Ramos (cell line): Measurements from ENCODE around the gene INHA.

Experiments used
- in situ Hi-C: fragments of 300-500 bp; cut with MboI; formaldehyde crosslinking; loops from one replicate; pipeline ENCODE4 v1.14.3; 2022; ENCODE audit warnings: low sequenced_read_pairs; ENCODE audit not compliant: unreplicated experiment

The INHA gene

DNA sequence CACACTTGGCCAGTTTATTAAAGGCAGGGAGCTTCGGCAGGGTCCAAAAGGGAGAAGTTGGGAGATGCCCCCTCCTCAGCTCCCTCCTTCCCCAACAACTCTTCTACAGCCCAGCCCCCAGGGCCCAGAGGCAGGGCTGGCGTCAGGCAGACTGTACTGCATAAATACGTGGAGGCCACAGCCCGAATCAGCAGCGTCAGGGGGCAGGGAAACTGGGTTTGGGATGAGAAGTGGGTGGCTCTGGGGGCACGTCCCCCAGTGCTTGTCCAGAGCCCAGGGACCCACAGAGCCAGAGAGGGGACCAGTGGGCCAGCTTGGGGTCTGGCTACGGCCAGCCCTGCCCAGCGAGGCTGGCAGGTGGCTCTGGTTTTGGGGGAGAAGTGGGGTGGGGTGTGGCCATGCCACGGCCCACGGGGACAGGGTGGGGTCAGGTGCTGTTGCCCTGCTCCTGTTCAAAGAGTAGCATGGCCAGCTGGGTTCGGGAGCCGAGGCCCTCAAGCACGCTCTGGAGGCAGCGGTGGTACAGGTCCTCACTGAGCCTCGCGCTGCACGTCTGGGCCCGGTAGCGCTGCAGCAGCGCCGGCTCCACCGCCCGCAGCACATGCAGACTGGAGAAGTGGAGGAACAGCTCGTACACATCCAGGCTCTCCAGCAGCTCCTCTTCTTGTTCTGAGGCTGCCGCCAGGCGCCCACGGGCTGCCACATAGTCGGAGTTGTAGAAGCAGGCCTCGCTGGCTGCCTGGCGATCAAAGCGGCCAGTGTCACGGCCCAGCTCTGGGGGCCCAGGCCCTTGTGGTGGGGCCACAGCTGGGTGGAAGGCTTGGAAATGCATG lies 32.9 kb upstream of the INHA start:
- in situ Hi-C loops: loop anchor here (10.0 kb wide), 1 partner anchor 134 kb away; no protein-coding TSS in a partner anchor

DNA sequence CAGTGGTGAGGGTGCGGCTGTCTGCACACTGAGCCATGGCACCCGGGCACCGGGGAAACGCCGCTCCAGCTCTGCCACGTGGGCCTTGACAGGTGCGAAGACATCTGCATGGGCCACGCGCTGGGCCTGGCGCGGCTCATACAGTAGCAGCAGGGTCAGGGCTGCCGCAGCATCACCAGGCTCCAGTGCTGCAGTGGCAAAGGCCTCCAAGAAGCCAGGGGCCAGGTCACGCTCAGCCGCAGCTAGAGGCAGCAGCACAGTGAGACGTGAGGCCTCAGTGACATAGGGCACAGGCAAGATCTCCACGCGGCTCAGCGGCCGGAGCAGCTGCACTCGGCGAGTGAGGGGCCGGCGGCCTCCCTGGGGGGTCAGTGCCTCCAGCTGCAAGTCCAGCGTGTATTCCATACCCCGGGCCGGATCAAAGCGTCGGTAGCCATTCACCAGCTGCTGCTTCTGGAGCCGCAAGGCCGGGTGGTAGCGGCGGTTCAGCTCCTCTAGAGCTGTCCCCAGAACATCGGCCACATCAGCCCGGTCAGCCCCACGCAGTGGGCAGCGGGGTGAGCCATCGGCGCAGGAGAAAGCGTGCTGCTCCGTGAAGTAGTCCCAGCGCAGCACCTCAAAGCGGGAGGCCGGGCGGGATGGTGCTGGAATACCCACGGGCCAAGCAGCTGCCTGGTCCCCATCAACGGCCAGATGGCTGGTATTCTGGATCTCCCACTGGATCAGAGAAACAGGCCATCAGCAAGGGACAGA lies 32.0 kb upstream of the INHA start:
- in situ Hi-C loops: loop anchor here (10.0 kb wide), 1 partner anchor 135 kb away; no protein-coding TSS in a partner anchor

DNA sequence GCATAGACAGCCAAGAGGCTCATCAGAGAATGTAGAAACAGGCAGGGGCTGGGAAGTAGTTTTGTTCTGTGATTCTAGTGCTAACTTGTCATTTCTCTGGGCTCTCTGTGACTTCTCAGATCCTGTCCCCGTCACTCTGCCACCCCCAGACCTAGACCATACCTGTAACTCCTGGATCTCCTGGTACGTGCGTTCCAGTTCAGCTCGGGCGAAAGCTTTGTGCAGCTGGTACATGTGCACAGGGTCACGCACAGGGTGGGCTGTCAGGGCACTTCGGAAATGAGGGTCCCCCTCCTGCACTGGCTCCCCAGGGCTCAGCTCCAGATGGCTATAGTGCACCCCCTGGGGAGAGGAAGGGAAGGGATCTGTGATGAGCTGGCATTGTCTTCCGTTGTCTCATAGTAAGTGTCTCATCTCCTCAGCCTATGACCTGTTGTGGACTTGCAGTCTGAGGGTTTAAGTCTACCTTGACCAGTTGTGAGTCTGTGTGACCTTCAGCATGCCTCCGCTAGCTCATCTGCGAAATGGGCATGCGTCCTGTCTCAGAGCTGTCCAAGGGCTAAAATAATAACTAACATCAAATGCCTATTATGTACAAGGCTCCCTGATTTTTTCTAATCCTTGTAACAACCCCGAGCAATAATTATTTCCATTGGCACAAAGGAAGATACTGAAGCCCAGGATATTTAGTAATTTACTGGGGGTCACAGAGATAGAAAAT lies 31.2 kb upstream of the INHA start:
- in situ Hi-C loops: no loop called here

DNA sequence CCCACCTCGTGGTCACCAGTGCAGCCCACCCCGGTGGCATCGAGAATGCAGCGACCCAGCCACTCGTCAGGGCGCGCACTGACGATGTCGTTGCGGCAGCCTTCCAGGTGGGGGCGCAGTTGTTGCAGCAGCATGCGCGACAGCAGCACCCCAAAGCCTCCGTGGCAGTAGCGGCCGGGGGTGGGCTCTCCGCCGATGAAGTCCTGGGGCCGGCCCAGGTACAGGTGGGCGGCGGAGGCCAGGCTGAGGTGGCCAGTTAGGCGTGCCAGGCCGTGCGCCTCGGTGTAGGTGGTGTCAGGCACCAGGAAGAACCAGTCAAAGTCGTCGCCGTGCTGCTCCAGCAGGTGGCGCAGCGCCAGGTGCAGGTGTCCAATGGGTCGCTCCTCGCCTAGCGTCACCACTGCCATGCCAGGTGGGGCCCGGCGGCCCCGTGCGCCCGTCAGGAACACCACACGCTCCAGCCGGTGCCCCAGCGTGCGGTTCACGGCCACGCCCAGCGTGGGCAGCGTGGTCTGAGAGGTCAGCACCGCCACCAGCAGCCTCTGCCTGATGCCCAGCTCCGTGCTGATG lies 30.4 kb upstream of the INHA start:
- in situ Hi-C loops: no loop called here

DNA sequence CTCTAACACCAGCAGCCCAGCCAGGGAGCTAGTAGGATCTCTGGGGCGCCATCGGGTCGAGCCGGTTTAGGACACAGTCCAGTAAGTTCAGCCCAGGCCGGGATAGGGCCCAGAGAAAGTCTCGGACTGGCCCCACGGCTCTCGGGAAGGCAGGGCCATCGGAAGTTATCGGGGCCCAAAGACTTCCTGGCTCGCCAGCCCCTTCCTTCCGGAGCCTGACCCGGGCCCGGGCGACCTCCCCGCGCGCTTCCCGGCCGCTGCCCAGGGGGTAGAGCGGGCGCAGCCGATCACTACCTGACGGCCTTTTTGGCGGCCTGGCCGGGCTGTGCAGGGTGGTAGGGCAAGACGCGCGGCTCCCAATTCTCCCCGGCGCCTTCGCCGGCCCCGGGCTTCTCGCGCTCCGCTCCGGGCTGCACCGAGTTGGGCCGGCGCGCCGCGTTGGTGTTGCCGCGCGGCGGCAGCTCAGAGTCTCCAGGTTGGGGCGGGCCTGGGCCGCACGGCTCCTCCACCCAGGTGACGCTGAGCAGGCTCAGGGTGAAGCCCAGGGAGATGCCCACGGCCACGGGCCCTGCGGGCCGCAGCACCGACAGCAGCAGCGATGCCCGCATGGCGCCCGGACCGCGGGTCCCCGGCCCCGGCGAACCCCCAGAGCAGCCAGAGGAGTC lies 29.0 kb upstream of the INHA start:
- in situ Hi-C loops: no loop called here

DNA sequence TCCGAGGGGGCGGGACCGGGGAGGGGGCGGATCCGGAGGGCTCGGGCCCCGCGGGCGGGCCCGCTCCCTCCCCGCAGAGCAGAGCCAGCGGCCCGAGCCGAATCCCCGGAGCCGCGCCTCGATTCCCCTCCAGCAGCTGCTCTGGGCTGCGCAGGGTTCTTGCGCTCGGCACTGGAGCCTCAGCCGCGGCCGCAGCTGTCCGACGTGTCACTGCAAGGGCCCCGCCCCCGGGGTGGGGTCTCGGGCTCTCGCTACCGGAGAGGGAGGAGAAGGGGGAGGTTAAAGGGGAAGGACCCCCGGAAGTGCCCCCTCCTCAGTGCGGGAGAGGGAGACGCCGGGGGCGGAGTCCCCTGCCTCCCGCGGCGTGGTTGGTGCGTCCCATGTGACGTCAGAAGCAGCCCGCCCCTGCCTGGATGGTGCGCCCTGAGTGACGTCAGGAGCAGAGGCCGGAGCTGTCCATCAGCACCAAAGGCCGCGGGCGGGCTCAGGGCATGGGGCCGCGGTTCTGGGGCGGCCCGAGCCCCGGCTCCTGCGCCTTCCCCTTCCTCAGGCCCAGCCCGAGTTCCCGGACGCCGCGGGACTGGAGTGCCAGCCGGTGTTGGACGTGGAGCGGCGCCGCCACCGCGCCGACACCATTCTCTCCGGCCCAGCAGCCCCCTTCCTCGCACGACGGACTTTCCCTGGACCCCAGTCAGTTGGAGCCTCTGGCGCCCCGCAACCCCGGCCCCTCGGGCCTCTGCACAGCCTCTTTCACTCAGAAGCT lies 28.3 kb upstream of the INHA start, which contains the start of the genes CHPF and TMEM198:
TSS of gene CHPF (minus strand) at position 214 of the 763 bp plus-strand sequence. CDS start 271 bp downstream, outside the sequence.
TSS of gene TMEM198 (plus strand) at position 433 of the 763 bp plus-strand sequence. CDS start 700 bp downstream, outside the sequence.
- in situ Hi-C loops: no loop called here

DNA sequence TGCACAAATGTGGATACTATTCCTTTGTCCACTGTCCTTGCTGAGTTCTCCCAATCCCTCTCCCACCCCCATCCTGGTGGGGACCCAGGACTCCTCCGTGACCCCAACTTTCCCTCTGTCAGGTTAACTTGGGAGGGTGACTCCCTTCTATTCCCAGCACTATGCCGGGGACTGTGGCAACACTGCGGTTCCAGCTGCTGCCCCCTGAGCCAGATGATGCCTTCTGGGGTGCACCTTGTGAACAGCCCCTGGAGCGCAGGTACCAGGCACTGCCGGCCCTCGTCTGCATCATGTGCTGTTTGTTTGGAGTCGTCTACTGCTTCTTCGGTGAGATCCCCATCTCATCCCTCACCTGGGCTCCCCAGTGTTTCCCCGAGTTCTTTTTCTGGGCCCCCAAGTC lies 27.5 kb upstream of the INHA start:
- in situ Hi-C loops: no loop called here

DNA sequence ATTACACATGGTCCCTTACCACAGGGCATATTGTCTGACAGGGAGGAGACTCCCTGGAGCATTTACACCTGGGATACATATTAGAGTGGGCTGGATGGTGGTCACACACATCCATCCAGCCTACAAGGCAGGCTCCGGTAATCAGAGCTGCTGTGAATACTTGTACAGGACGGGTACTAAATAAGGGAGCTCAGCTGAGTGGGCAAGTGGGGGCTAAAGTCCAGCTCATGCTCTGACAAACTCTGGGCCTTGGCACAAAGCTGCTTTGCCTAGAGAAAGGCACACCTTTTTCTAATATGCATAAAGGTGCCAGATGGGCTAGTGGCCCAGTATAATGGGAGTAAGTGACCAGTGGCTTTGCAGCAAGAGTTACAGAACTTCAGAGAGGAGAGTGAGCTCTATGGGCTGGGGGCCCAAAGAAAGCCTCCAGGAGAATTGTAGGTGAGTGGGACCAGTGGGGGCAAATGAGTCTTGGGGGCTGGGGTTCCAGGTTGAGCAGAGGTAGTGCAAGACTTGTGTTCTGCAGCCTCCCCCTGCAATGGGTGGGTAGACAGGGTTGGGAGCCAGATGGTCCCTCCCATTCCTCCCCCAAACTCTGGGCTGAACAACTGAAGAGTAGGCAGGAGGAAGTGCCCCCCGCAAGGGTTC lies 26.7 kb upstream of the INHA start:
- in situ Hi-C loops: no loop called here

DNA sequence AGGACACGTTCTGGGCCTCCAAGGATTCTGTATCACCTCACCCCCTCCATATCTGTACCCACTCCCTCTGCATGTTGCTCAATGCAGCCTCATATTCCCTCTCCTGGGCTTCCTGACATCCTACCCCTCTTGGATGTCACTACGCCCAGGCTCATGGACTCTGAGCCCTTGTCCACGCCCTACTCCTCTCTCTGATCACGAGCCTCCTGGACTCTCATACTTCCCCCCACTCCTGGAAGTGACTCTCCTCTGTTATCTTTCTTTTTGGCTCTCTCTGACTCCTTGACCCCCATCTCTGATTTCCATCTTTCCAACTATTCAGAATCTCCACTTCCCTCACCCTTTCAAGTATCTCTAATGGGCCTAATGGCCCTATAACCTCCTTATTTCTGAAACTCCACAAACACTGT lies 26.2 kb upstream of the INHA start:
- in situ Hi-C loops: no loop called here

DNA sequence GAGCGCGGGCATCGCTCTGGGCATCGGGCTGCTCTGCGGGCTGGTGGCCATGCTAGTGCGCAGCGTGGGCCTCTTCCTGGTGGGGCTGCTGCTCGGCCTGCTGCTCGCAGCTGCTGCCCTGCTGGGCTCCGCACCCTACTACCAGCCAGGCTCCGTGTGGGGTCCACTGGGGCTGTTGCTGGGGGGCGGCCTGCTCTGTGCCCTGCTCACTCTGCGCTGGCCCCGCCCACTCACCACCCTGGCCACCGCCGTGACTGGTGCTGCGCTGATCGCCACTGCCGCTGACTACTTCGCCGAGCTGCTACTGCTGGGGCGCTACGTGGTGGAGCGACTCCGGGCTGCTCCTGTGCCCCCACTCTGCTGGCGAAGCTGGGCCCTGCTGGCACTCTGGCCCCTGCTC lies 24.5 kb upstream of the INHA start:
- in situ Hi-C loops: no loop called here

DNA sequence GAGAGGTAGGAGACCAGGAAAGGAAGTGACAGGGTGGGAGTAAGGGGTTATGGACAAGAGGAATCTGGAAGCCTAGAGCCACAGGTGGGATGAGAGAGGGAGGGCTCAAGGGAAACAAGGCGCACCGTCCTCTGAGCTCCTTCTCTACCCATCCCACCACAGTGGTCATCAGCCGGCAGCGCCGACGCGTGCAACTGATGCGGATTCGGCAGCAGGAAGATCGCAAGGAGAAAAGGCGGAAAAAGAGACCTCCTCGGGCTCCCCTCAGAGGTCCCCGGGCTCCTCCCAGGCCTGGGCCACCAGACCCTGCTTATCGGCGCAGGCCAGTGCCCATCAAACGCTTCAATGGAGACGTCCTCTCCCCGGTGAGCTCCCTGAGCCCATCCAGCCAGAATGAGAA lies 23.1 kb upstream of the INHA start:
- in situ Hi-C loops: no loop called here

DNA sequence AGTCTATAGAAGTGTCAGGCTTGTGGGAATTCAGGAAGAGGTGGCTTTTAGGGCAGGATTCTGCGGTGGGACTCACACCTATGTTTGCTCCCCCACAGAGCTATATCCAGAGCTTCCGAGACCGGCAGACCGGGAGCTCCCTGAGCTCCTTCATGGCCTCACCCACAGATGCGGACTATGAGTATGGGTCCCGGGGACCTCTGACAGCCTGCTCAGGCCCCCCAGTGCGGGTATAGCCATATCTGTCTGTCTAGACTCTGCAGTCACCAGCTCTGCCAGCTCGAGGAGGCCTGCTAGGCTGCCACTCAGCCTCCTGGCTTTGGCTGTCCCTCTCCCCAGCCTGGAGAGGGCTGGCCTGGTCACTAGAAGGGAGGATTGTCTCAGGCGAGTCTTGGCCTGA lies 22.5 kb upstream of the INHA start:
- in situ Hi-C loops: no loop called here

DNA sequence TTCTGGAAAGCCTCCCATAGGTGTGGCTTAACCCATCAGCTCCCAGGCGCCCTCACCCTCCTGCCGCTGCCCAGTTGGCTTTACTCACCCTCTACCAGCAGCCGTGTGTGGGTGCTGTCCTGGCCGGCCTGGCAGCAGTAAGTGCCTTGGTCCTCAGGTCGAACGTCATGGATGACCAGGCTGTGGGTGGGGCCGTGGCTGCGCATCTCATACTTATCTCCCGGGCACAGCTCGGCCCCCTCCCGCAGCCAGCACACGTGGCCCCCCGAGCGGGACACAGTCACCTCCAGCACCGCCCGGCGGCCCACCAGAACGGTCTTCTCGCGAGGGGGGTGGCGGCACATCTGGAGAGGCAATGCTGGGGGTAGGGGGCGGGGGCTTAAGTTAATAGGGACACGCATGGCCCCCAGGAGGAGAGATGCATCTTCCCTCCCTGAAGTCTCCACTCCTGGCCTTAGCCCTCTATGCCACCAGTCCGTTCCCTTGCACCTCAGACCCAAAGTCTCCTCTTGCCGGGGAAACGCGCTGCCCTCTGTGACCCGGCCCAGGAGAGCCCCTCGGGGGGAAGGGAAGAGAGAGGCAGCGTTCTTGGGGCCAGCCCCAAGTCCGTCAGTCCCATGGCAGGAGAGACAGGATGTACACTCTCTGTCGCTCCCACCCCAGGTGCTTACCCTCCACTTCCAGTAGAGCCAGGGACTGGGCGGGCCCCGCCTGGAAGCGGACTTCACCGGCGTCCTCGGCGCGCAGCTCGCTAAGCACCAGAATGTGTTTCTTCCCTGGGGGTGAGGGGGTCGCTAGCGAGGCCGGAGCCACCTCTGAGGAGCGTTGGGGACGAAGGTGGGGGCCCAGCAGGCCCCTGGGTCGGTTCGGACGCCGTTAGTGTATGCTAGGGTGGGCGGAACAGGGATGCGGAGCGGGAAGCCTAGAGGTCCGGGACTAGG lies 20.4 kb upstream of the INHA start:
- in situ Hi-C loops: no loop called here

DNA sequence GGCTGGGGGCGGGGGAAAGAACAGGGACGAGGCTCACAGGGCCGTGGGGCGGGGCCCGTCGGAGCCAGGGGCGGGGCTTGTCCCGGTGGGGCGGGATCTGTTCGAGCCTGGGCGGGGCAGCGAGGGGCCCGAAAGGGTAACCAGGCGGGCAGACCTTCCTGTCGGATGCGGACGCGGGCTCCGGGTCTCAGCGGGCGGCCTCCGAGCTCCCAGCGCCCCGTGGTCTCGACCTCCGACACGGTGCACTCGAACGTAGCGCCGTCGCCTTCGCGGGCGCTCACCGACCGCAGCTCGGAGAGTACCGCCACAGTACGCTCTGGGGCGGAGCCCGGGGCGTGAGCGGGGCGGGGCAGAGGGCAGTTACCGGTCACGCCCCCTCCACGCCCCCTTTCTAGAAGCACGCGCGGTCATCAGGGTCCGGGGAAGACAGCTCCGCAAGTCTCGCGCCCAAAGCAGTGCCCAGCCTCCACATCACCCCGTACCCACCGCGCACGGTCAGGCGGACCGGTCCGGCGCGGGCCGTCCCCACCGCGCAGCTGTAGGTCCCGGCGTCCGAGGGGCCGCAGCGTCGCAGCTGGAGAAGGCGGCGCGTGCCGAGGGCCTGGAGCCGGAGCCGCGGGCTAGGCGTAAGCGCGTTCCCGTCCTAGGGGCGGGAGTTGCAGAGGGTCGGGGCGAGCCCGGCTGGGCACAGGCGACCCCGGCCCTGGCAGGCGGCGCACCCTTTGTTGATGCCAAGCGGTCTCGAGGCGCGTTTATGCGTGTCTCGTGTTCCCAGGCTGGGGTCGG lies 19.5 kb upstream of the INHA start:
- in situ Hi-C loops: no loop called here

DNA sequence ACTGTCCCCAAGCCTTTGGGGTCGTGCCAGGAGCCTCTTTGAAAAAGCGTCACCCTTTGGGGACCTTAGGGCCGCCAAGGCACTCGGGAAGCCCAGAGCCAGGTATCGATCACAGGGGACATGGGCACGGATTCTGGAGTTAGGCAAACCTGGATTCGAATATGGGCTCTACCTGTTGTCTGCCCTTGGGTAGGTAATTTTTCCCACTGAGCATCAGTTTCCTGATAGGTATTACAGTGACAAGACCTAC lies 19.0 kb upstream of the INHA start:
- in situ Hi-C loops: no loop called here

DNA sequence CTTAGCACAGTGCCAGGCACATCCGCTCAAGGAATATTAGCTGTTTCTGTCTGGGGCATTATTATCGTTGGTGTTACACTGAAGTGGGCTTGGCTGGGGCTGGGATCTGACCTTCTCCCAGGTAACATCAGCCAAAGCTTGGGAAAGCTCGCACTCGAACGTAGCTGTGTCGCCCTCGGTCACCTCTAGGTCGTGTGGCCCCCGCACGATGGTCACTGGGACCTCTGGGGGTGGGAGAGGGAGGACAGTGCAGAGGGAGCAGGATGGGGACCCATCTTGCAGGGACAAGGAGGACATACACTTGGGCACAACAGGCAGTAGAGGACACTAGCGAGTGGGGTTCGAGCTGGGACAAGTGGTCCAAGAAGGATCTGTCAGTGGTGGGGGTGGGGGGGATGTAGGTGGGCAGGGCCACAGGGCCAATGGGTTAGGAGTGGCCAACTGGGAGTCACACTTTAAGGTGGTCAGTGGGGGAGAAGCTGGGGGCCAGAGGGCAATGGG lies 18.6 kb upstream of the INHA start:
- in situ Hi-C loops: no loop called here

DNA sequence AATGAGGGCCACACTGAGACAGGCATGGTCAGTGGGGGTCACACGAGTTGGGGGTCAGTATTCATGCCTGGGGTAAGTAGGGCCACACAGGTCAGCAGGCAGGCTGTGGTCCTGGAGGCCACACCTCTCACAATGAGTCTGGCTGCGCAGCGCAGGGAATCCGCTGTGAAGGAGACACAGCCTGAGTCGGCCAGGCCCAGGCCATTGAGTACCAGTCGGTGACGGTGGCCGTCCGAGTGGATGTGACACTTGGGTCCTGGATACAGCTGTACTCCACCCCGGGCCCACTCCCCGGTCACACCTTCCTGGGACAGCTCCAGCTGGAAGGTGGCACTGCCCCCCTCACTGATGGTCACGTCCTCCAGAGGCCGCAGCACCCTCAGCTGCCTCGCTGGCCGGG lies 17.8 kb upstream of the INHA start:
- in situ Hi-C loops: no loop called here
